Measurements from ENCODE around the gene MYO3B.

DNA sequence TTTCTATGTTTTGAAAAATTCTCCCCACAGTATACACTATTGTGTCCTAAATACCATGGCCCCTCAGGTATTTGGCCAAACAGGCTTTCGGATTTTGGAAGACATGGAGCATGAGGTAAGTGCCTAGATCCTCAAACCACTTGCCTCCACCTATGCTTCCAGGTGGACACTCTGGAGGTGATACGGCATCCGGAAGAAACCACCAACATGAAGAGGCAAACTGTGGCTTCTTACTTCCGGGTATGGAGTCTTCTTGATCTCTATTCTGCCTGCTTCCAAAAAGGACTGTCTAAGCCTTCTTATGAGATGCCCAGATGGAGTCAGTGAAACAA, 285.2 kb downstream of the MYO3B start:
- TF ChIP-seq EP300 (IDR thresholded peaks at IDR 0.05; ENCODE audit: borderline replicate concordance in 1 of 2, low read depth in 2 of 2, low read length in 2 of 2) (no peak), CBX5 (IDR thresholded peaks at IDR 0.05; ENCODE audit: low read depth, low read length) (no peak), EZH2 (IDR thresholded peaks at IDR 0.05; ENCODE audit: low read depth, low read length, severe bottlenecking) (no peak), POLR2AphosphoS5 (IDR thresholded peaks at IDR 0.05; ENCODE audit: low read depth, low read length) (no peak), YY1 (IDR thresholded peaks at IDR 0.05; ENCODE audit: low read depth, low read length) (no peak), POU5F1 (IDR thresholded peaks at IDR 0.05; ENCODE audit: low read depth, low read length) (no peak), MAFK (IDR thresholded peaks at IDR 0.05; ENCODE audit: low read depth, low read length) (no peak), JUND (IDR thresholded peaks at IDR 0.05; ENCODE audit: low read length) (no peak), SP1 (IDR thresholded peaks at IDR 0.05; ENCODE audit: low read depth, low read length) (no peak), EGR1 (IDR thresholded peaks at IDR 0.05; ENCODE audit: borderline replicate concordance, low read depth, low read length) (no peak), RXRA (IDR thresholded peaks at IDR 0.05; ENCODE audit: insufficient read depth, low read depth, low read length) (no peak)
- TF ChIP-seq, protein P1, sequence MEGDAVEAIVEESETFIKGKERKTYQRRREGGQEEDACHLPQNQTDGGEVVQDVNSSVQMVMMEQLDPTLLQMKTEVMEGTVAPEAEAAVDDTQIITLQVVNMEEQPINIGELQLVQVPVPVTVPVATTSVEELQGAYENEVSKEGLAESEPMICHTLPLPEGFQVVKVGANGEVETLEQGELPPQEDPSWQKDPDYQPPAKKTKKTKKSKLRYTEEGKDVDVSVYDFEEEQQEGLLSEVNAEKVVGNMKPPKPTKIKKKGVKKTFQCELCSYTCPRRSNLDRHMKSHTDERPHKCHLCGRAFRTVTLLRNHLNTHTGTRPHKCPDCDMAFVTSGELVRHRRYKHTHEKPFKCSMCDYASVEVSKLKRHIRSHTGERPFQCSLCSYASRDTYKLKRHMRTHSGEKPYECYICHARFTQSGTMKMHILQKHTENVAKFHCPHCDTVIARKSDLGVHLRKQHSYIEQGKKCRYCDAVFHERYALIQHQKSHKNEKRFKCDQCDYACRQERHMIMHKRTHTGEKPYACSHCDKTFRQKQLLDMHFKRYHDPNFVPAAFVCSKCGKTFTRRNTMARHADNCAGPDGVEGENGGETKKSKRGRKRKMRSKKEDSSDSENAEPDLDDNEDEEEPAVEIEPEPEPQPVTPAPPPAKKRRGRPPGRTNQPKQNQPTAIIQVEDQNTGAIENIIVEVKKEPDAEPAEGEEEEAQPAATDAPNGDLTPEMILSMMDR (IDR thresholded peaks at IDR 0.05; ENCODE audit: control extremely low read depth in 1 of 3, insufficient read depth in 1 of 3, low read depth in 1 of 3, low read length in 3 of 3): no peak
